GM18907 (cell line): ENCODE data around the gene UTRN.

Experiments used
- ATAC-seq: cut with Tn5 transposase; IDR thresholded peaks from one replicate; pipeline ENCODE4 v1.9.1; 2021; ENCODE audit warnings: mild to moderate bottlenecking, moderate library complexity; ENCODE audit not compliant: unreplicated experiment

UTRN gene

GRCh38 chr6:144311361-144311760 lies 26.2 kb downstream of the UTRN start:
- no peak for ATAC-seq

- ATAC-seq, result no peak
These were observed 28.9 kb downstream of the UTRN start for GRCh38 chr6:144314003-144314485.

- ATAC-seq, result no peak
These were observed 29.4 kb downstream of the UTRN start for GRCh38 chr6:144314562-144314961.

GRCh38 chr6:144315226-144315980 lies 30.3 kb downstream of the UTRN start:
- ATAC-seq, result no peak

GRCh38 chr6:144315981-144316861 lies 31.1 kb downstream of the UTRN start:
- ATAC-seq, result peak; percentile 68

GRCh38 chr6:144316862-144317195 lies 31.7 kb downstream of the UTRN start:
- ATAC-seq, result peak; percentile 12

- ATAC-seq, result no peak
These were observed 32.6 kb downstream of the UTRN start for GRCh38 chr6:144317736-144318135.

- no peak for ATAC-seq
These were observed 34.1 kb downstream of the UTRN start for GRCh38 chr6:144319211-144319610.

GRCh38 chr6:144320741-144321140 lies 35.6 kb downstream of the UTRN start:
- no peak for ATAC-seq

- ATAC-seq, result no peak
These were observed 36.9 kb downstream of the UTRN start for GRCh38 chr6:144321839-144322591.

- ATAC-seq, result no peak
These were observed 40.1 kb downstream of the UTRN start for GRCh38 chr6:144325232-144325631.

- ATAC-seq, result no peak
These were observed 41.3 kb downstream of the UTRN start for GRCh38 chr6:144326393-144326792.

GRCh38 chr6:144327081-144327480 lies 41.9 kb downstream of the UTRN start:
- ATAC-seq, result no peak

GRCh38 chr6:144330017-144330987 lies 45.2 kb downstream of the UTRN start:
- ATAC-seq, result no peak

GRCh38 chr6:144331491-144331969 lies 46.4 kb downstream of the UTRN start:
- no peak for ATAC-seq

GRCh38 chr6:144332177-144332576 lies 47.0 kb downstream of the UTRN start:
- ATAC-seq, result no peak

GRCh38 chr6:144334150-144334708 lies 49.1 kb downstream of the UTRN start:
- peak; percentile 72 for ATAC-seq
